GM18907 (cell line): Measurements from ENCODE around the gene SGF29.
"Not testable (repeated sequence)": the region's sequence is repeated elsewhere in the genome, so short reads cannot be mapped to it uniquely, and the experiment has no call there.

Experiments used
- ATAC-seq: cut with Tn5 transposase; IDR thresholded peaks from one replicate; pipeline ENCODE4 v1.9.1; 2021; ENCODE audit warnings: mild to moderate bottlenecking, moderate library complexity; ENCODE audit not compliant: unreplicated experiment

Gene SGF29

GRCh38 chr16:28609631-28610594 is 56.2 kb downstream of the SGF29 start, which contains the start of gene SULT1A1:
Gene SULT1A1 (minus strand): TSS chr16:28610044. CDS start chr16:28608855, 1,189 bp downstream.
- no peak for ATAC-seq

GRCh38 chr16:28610595-28611191 is 57.0 kb downstream of the SGF29 start:
- ATAC-seq: no peak

- peak; percentile 66 for ATAC-seq
Measured at GRCh38 chr16:28612359-28613280, 58.9 kb downstream of the SGF29 start.

GRCh38 chr16:28613912-28614311 is 60.2 kb downstream of the SGF29 start:
- not testable (repeated sequence) for ATAC-seq

GRCh38 chr16:28614561-28614960 is 60.8 kb downstream of the SGF29 start:
- ATAC-seq: not testable (repeated sequence)

- not testable (repeated sequence) for ATAC-seq
Measured at GRCh38 chr16:28615486-28616223, 61.9 kb downstream of the SGF29 start.

- ATAC-seq: not testable (repeated sequence)
Measured at GRCh38 chr16:28616224-28616577, 62.5 kb downstream of the SGF29 start.

- no peak for ATAC-seq
Measured at GRCh38 chr16:28616636-28617035, 62.9 kb downstream of the SGF29 start.

GRCh38 chr16:28617874-28618273 is 64.2 kb downstream of the SGF29 start:
- ATAC-seq: no peak

GRCh38 chr16:28620316-28620715 is 66.6 kb downstream of the SGF29 start:
- ATAC-seq: not testable (repeated sequence)

- ATAC-seq: no peak
Measured at GRCh38 chr16:28621481-28622155, 67.9 kb downstream of the SGF29 start.

- ATAC-seq: not testable (repeated sequence)
Measured at GRCh38 chr16:28622532-28623171, 68.9 kb downstream of the SGF29 start.

GRCh38 chr16:28623172-28623711 is 69.5 kb downstream of the SGF29 start:
- no peak for ATAC-seq

GRCh38 chr16:28630905-28631304 is 77.2 kb downstream of the SGF29 start:
- not testable (repeated sequence) for ATAC-seq

- ATAC-seq: not testable (repeated sequence)
Measured at GRCh38 chr16:28636093-28636823, 82.5 kb downstream of the SGF29 start.

- ATAC-seq: not testable (repeated sequence)
Measured at GRCh38 chr16:28637765-28638164, 84.0 kb downstream of the SGF29 start, which contains the start of gene NPIPB8. Gene NPIPB8 (plus strand): TSS chr16:28638065. CDS start chr16:28638361, 296 bp downstream.

- not testable (repeated sequence) for ATAC-seq
Measured at GRCh38 chr16:28638359-28638758, 84.6 kb downstream of the SGF29 start.

GRCh38 chr16:28639959-28640358 is 86.2 kb downstream of the SGF29 start:
- not testable (repeated sequence) for ATAC-seq
